Esophagus (tissue), 2 donors: ENCODE results near the gene WNT9B. TPM values are rescaled to one million over a fixed set of nuclear protein-coding genes. Genes with fewer than 3 reads are reported as not detected.
"Not testable (repeated sequence)": the region's sequence is repeated elsewhere in the genome, so short reads cannot be mapped to it uniquely, and the experiment has no call there.

ENCODE experiments used
- H3K27ac ChIP-seq, 2 donors: one replicate each; pipeline ENCODE4 v1.5.1; 2013; ENCODE audit warnings: low read depth in 2 of 2, mild to moderate bottlenecking in 2 of 2, inconsistent platforms in 1 of 2, low read length in 1 of 2, moderate library complexity in 1 of 2
- H3K27me3 ChIP-seq, 2 donors: one replicate each; pipeline ENCODE4 v1.6.1; 2013; ENCODE audit warnings: low read length in 2 of 2, control low read depth in 1 of 2, mild to moderate bottlenecking in 1 of 2; ENCODE audit not compliant: insufficient read depth in 2 of 2, control insufficient read depth in 1 of 2
- H3K36me3 ChIP-seq, 2 donors: one replicate each; pipeline ENCODE4 v1.6.1; 2013; ENCODE audit warnings: low read length in 1 of 2; ENCODE audit not compliant: control insufficient read depth in 2 of 2, insufficient read depth in 2 of 2
- H3K4me1 ChIP-seq, 2 donors: one replicate each; pipeline ENCODE4 v1.6.1; 2013; ENCODE audit warnings: low read length in 1 of 2; ENCODE audit not compliant: control insufficient read depth in 2 of 2, insufficient read depth in 2 of 2
- H3K4me3 ChIP-seq, 2 donors: one replicate each; pipeline ENCODE4 v1.5.1; 2013; ENCODE audit warnings: low read length in 2 of 2, mild to moderate bottlenecking in 2 of 2, low read depth in 1 of 2, moderate library complexity in 1 of 2
- H3K9me3 ChIP-seq, 2 donors: one replicate each; pipeline ENCODE4 v1.6.1; 2013; ENCODE audit warnings: mild to moderate bottlenecking in 2 of 2, low read depth in 1 of 2, low read length in 1 of 2, moderate library complexity in 1 of 2; ENCODE audit not compliant: control insufficient read depth in 2 of 2, insufficient read depth in 1 of 2
- WGBS, 2 donors: extraction: QIAGEN DNeasy Blood & Tissue Kit; methylation state at CpG; one replicate each; pipeline ENCODE4 v1.1.7; 2013; 5-methylcytosine and 5-hydroxymethylcytosine counted together
- polyA plus RNA-seq, 2 donors: library from polyadenylated mRNA; stranded (reverse); fragments of 200-250 nt; gene quantifications; one replicate each; pipeline ENCODE4 v1.2.3, GENCODE V29; 2013
- donor health status: healthy with polysubstance abuse.
- donor health status: Bipolar disorder and iron deficiency.

Gene WNT9B
- polyA plus RNA-seq, 2 donors = 0.06 to 0.12 TPM

DNA sequence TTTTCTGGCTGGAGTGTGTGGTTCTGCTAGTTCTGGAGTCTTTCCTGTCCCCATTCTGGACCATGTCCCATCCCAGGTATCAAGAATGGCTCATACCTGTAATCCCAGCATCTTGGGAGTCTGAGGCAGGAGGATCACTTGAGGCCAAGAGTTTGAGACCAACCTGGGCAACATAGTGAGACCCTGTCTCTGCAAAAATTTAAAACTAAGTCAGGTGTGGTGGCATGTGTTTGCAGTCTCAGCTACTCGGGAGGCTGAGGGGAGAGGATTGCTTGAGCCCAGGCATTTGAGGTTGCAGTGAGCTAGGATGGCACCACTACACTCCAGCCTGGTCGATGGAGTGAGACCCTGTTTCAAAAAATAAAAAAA is 17.6 kb upstream of the WNT9B start:
- H3K27ac ChIP-seq = no peak overlapping the region
- no peak overlapping the region for H3K4me3 ChIP-seq
- WGBS, 2 donors = 84 to 90% methylated on average over 2 of the region's 2 CpGs
- H3K9me3 ChIP-seq = no peaks in the 10 kb centered on the region
- peaks cover 0 to 5% of the 10 kb centered on the region in 2 donors for H3K4me1 ChIP-seq
- H3K36me3 ChIP-seq = no peaks in the 10 kb centered on the region
- H3K27me3 ChIP-seq = no peaks in the 10 kb centered on the region

DNA sequence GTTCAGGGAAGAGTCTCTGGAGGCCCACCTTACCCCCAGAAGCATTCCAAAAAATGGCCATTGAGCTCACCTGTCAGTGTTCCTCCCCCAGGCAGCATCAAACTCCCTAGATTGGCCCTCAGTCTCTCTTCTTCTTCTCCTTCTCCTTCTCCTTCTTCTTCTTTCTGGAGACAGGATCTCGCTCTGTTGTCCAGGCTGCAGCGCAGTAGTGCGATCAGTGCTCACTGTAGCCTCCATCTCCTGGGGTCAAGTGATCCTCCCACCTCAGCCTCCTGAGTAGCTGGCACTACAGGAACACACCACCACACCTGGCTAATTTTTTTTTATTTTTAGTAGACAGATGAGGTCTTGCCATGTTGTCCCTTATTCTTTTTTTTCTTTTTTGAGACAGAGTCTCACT is 16.5 kb upstream of the WNT9B start:
- Histone ChIP-seq H3K27me3 (no peaks in the 10 kb centered on the region), H3K9me3 (no peaks in the 10 kb centered on the region), H3K4me3 (no peak overlapping the region), H3K27ac (no peak overlapping the region), H3K4me1 (peaks cover 0 to 5% of the 10 kb centered on the region in 2 donors), H3K36me3 (no peaks in the 10 kb centered on the region)
- 95 to 100% methylated on average over 3 of the region's 3 CpGs for WGBS, 2 donors

GRCh38 chr17:46836500-46836899 is 14.9 kb upstream of the WNT9B start:
- Histone ChIP-seq H3K27me3 (no peaks in the 10 kb centered on the region), H3K36me3 (no peaks in the 10 kb centered on the region), H3K27ac (no peak overlapping the region), H3K4me3 (no peak overlapping the region), H3K9me3 (no peaks in the 10 kb centered on the region), H3K4me1 (peaks cover 0 to 5% of the 10 kb centered on the region in 2 donors)
- WGBS, 2 donors = 69 to 79% methylated on average over 2 of the region's 2 CpGs

GRCh38 chr17:46837521-46837920 is 13.9 kb upstream of the WNT9B start:
- WGBS, 2 donors = 75 to 80% methylated on average over 4 of the region's 4 CpGs
- Histone ChIP-seq H3K36me3 (no peaks in the 10 kb centered on the region), H3K9me3 (no peaks in the 10 kb centered on the region), H3K4me1 (peaks cover 0 to 5% of the 10 kb centered on the region in 2 donors), H3K27ac (no peak overlapping the region), H3K4me3 (no peak overlapping the region), H3K27me3 (no peaks in the 10 kb centered on the region)

GRCh38 chr17:46839211-46839610 is 12.2 kb upstream of the WNT9B start:
- no peak overlapping the region for H3K4me3 ChIP-seq
- H3K36me3 ChIP-seq = no peaks in the 10 kb centered on the region
- H3K9me3 ChIP-seq = no peaks in the 10 kb centered on the region
- H3K27ac ChIP-seq = no peak overlapping the region
- H3K27me3 ChIP-seq = no peaks in the 10 kb centered on the region
- 91 to 94% methylated on average over 5 of the region's 5 CpGs for WGBS, 2 donors
- peaks cover 0 to 3% of the 10 kb centered on the region in 2 donors for H3K4me1 ChIP-seq

DNA sequence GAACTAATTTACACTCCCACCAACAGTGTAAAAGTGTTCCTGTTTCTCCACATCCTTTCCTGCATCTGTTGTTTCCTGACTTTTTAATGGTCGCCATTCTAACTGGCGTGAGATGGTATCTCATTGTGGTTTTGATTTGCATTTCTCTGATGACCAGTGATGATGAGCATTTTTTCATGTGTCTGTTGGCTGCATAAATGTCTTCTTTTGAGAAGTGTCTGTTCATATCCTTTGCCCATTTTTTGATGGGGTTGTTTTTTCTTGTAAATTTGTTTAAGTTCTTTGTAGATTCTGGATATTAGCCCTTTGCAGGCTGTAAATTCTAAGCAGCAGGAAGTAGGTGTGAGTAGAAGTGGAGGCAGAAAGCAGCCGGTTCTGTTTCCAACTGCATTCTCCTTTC is 10.8 kb upstream of the WNT9B start:
- H3K27ac ChIP-seq, H3K27me3 ChIP-seq, H3K4me1 ChIP-seq, H3K36me3 ChIP-seq, H3K9me3 ChIP-seq, H3K4me3 ChIP-seq: not testable (repeated sequence)
- 58 to 67% methylated on average over 3 of the region's 3 CpGs for WGBS, 2 donors

DNA sequence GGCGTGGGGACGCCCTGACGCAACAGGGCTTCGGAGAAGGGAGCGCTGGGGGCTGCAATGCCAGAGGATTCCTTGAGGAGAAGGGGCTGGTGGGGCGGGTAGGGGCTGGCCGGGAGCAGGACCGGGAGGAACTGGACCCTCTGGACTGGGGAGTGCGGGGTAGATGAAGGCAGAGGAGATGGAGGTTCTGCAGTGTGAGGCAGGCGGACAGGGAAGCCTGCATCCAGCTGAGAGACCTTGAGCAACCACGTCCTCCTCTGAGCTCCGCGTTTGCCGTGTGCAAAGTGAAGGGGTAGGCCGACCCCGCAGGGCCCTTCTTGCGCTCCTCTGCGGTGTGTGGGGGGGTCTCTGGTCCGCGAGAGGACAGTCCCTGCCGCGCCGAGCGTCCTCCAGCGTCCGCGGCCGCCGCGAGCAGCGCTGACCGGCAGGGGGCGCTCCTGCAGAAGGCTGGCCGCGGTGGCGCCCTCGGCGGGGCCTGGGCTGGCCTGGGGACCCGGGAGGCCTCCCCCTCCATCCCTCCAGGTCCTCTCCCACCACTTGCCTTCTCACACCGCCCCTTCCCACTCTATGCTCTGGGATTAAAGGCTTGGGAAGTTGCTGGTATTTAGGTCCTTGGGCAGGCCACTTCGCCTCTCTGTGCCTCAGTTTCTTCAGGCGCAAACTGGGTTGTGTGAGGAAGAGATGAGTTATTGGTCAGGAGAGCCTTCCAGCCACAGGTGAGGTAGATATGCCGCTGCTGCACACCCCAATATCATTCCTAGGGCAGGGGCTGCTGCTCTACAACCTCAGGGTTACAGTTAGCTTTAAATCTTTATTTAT is 9.6 kb upstream of the WNT9B start:
- Histone ChIP-seq H3K4me1 (peaks cover 0 to 3% of the 10 kb centered on the region in 2 donors), H3K27ac (no peak overlapping the region), H3K9me3 (no peaks in the 10 kb centered on the region), H3K27me3 (no peaks in the 10 kb centered on the region), H3K36me3 (no peaks in the 10 kb centered on the region), H3K4me3 (no peak overlapping the region)
- WGBS, 2 donors = 17 to 20% methylated on average over 34 to 43 of the region's 43 CpGs

GRCh38 chr17:46842835-46843234 is 8.5 kb upstream of the WNT9B start:
- Histone ChIP-seq H3K27ac (no peak overlapping the region), H3K36me3 (no peaks in the 10 kb centered on the region), H3K4me1 (peaks cover 0 to 3% of the 10 kb centered on the region in 2 donors), H3K9me3 (no peaks in the 10 kb centered on the region), H3K4me3 (no peak overlapping the region), H3K27me3 (no peaks in the 10 kb centered on the region)
- WGBS, 2 donors = 94 to 95% methylated on average over 3 of the region's 3 CpGs

DNA sequence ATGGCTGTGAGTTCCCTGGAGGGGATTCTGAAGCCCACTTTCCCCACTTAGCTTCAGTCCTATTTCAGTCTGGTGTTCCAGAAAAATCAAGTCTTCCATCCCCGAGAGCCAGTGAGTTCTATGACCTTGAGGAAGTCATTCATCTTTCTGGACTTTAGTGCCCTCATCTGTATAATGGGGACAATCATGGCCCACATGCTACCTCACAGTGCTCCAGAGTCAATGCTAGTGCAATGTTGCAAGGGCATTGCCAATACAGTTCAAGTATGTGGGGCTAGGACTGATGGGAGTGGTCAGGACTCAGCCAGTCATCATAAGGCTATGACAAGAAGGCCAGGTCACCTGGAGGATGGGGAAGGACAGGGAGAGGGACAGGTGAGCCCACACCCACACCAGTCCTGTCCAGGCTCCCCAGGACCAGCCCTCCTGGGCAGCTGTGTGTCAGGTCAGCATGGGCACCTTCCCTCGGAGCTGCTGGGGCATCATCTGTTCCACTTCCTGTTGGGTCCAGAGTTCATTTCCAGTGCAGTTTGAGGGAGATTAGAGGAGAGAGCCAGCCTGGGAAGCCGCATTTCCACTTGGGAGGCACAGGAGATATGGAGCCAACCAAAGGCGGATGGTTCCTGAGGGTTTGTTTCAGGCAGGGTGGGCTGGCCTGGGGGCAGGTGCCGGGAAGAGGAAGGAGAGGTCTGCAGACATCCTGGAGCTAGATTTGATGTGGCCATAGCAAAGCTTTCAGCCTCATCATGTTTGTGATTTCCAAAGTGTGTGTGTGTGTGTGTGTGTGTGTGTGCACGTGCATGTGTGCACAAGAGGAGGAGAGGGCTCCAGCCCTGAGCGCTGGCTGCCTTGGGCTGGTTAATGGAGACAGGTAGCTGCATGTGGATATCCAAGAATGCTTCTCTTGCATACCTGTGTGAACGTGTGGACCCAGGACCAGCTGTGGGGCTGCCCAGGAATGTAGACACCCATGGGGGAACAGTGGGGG is 3.9 kb upstream of the WNT9B start:
- Histone ChIP-seq H3K27ac (no peak overlapping the region), H3K4me1 (peaks cover 5 to 7% of the 10 kb centered on the region in 2 donors), H3K36me3 (no peaks in the 10 kb centered on the region), H3K27me3 (no peaks in the 10 kb centered on the region), H3K9me3 (no peaks in the 10 kb centered on the region), H3K4me3 (no peak overlapping the region)
- WGBS, 2 donors = 53 to 60% methylated on average over 8 of the region's 8 CpGs
